Astrocyte of the spinal cord (primary cell): ENCODE data around the gene PRKACG.

Source experiments
- DNase-seq: peaks from one replicate; pipeline ENCODE4 v3.0.0; 2011; ENCODE audit warnings: low read depth, low spot score
- H3K4me3 ChIP-seq: 2 replicates; pipeline ENCODE4 v1.5.1; 2011; ENCODE audit warnings: low read depth, mild to moderate bottlenecking, low read length, moderate library complexity
- CTCF ChIP-seq: IDR thresholded peaks from 2 replicates; pipeline ENCODE4 v1.5.1; 2012; ENCODE audit warnings: low read depth, mild to moderate bottlenecking, low read length, inconsistent platforms
- in situ Hi-C: cut with HindIII; loops from 2 replicates; pipeline ENCODE4 v1.10.0; 2017; ENCODE audit warnings: low sequenced_read_pairs

PRKACG gene

GRCh38 chr9:68973619-68974018 is 40.3 kb downstream of the PRKACG start:
- no peak for DNase-seq
- TF ChIP-seq CTCF = no peak
- in situ Hi-C loops = no loop called here
- H3K4me3 ChIP-seq = no peak overlapping the region

GRCh38 chr9:68970151-68970550 is 43.8 kb downstream of the PRKACG start:
- in situ Hi-C loops = no loop called here
- no peak for TF ChIP-seq CTCF
- H3K4me3 ChIP-seq = no peak overlapping the region
- DNase-seq = no peak

- in situ Hi-C loops = no loop called here
- no peak overlapping the region for H3K4me3 ChIP-seq
- DNase-seq = no peak
- no peak for TF ChIP-seq CTCF
Measured at GRCh38 chr9:68969538-68969937, 44.4 kb downstream of the PRKACG start.

GRCh38 chr9:68967800-68968199 is 46.1 kb downstream of the PRKACG start:
- TF ChIP-seq CTCF = no peak
- DNase-seq = no peak
- in situ Hi-C loops = no loop called here
- H3K4me3 ChIP-seq = no peak overlapping the region

- no peak overlapping the region for H3K4me3 ChIP-seq
- no peak for DNase-seq
- no peak for TF ChIP-seq CTCF
- in situ Hi-C loops = no loop called here
Measured at GRCh38 chr9:68966496-68966944, 47.4 kb downstream of the PRKACG start.

GRCh38 chr9:68964765-68965164 is 49.1 kb downstream of the PRKACG start:
- in situ Hi-C loops = no loop called here
- no peak for TF ChIP-seq CTCF
- no peak overlapping the region for H3K4me3 ChIP-seq
- no peak for DNase-seq

- in situ Hi-C loops = no loop called here
- no peak overlapping the region for H3K4me3 ChIP-seq
- no peak for DNase-seq
- TF ChIP-seq CTCF = no peak
Measured at GRCh38 chr9:68964102-68964541, 49.8 kb downstream of the PRKACG start.
